Endothelial cell (in vitro differentiated cells): Measurements from ENCODE around the gene ALKBH6. TPM values are rescaled to one million over a fixed set of nuclear protein-coding genes. Genes with fewer than 3 reads are reported as not detected.

Source experiments
- DNase-seq: peaks from one replicate; pipeline ENCODE4 v3.0.0; 2021; ENCODE audit warnings: low spot score
- H3K27ac Mint-ChIP-seq: one replicate; pipeline ENCODE4 v1.8.0; 2021; ENCODE audit warnings: mixed read lengths, inconsistent platforms; ENCODE audit not compliant: unreplicated experiment
- H3K27me3 Mint-ChIP-seq: one replicate; pipeline ENCODE4 v1.8.0; 2021; ENCODE audit warnings: mild to moderate bottlenecking, moderate library complexity, mixed read lengths, inconsistent platforms; ENCODE audit not compliant: unreplicated experiment
- H3K36me3 Mint-ChIP-seq: one replicate; pipeline ENCODE4 v1.8.0; 2021; ENCODE audit warnings: mild to moderate bottlenecking, low read depth, mixed read lengths, inconsistent platforms; ENCODE audit not compliant: unreplicated experiment
- H3K4me1 Mint-ChIP-seq: one replicate; pipeline ENCODE4 v1.8.0; 2021; ENCODE audit warnings: mild to moderate bottlenecking, mixed read lengths, inconsistent platforms; ENCODE audit not compliant: unreplicated experiment
- H3K4me3 Mint-ChIP-seq: one replicate; pipeline ENCODE4 v1.8.0; 2021; ENCODE audit warnings: mild to moderate bottlenecking, mixed read lengths, inconsistent platforms; ENCODE audit not compliant: unreplicated experiment
- H3K9me3 Mint-ChIP-seq: one replicate; pipeline ENCODE4 v1.8.0; 2021; ENCODE audit warnings: mixed read lengths, inconsistent platforms; ENCODE audit not compliant: unreplicated experiment
- total RNA-seq: library from RNA; stranded (reverse); fragmentation: NEBNext Ultra II Directional; extraction: Animal tissue kit (Norgen Biotek cat#: 25700); gene quantifications from one replicate; pipeline ENCODE4 v1.2.1, GENCODE V29; 2021; ENCODE audit not compliant: unreplicated experiment
- TF ChIP-seq, protein P1 (sequence below): fragments of 200-600 bp; sonication (generic); IDR thresholded peaks from one replicate; pipeline ENCODE4 v1.5.0; 2021; ENCODE audit warnings: antibody characterized with exemption; ENCODE audit not compliant: unreplicated experiment

ALKBH6 gene
- total RNA-seq, 1 donor from 2014 or later: 27.3 TPM

DNA sequence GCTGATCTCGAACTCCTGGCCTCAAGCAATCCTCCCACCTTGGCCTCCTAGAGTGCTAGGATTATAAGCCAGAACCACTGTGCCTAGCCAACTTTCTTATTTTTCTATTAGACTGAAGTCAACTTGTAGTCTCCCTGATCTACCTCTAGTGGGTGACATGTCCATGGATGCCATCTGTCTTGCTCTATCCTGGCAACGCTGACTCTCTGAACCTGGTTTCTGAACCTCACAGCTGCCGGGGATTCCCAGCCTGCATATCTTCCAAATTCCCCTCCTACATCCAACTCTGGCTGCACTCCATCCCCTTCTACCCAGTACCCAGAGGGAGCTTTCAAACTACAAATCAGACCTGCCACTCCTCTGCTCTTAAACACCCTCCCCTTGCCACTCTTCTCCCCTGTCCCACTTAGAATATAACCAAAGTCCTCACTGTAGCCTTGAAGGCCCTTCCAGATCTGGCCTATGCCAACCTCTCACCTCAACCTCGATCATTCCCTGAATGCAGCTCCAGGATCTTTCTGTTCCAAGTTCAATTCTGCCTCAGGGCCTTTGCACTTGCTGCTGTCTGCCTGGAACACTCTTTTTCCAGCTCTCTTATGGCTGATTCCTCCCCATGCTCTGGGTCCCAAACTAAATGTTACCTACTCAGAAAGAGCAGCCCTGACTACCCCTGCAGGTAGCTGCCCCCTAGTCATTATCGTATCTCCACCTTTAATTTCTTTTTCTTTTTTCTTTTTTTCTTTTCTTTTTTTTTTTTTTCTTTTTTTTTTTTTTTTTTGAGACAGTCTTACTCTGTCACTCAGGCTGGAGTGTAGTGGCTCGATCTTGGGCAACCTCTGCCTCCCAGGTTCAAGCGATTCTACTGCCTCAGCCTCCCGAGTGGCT is 16.5 kb upstream of the ALKBH6 start:
- Mint-ChIP-seq H3K4me3 (no peak overlapping the region), H3K9me3 (no peaks in the 10 kb centered on the region), H3K4me1 (peaks cover 19% of the 10 kb centered on the region), H3K27ac (no peak overlapping the region), H3K27me3 (peaks cover 8% of the 10 kb centered on the region), H3K36me3 (peaks cover 38% of the 10 kb centered on the region)
- TF ChIP-seq, protein P1, sequence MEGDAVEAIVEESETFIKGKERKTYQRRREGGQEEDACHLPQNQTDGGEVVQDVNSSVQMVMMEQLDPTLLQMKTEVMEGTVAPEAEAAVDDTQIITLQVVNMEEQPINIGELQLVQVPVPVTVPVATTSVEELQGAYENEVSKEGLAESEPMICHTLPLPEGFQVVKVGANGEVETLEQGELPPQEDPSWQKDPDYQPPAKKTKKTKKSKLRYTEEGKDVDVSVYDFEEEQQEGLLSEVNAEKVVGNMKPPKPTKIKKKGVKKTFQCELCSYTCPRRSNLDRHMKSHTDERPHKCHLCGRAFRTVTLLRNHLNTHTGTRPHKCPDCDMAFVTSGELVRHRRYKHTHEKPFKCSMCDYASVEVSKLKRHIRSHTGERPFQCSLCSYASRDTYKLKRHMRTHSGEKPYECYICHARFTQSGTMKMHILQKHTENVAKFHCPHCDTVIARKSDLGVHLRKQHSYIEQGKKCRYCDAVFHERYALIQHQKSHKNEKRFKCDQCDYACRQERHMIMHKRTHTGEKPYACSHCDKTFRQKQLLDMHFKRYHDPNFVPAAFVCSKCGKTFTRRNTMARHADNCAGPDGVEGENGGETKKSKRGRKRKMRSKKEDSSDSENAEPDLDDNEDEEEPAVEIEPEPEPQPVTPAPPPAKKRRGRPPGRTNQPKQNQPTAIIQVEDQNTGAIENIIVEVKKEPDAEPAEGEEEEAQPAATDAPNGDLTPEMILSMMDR: no peak
- no peak for DNase-seq

DNA sequence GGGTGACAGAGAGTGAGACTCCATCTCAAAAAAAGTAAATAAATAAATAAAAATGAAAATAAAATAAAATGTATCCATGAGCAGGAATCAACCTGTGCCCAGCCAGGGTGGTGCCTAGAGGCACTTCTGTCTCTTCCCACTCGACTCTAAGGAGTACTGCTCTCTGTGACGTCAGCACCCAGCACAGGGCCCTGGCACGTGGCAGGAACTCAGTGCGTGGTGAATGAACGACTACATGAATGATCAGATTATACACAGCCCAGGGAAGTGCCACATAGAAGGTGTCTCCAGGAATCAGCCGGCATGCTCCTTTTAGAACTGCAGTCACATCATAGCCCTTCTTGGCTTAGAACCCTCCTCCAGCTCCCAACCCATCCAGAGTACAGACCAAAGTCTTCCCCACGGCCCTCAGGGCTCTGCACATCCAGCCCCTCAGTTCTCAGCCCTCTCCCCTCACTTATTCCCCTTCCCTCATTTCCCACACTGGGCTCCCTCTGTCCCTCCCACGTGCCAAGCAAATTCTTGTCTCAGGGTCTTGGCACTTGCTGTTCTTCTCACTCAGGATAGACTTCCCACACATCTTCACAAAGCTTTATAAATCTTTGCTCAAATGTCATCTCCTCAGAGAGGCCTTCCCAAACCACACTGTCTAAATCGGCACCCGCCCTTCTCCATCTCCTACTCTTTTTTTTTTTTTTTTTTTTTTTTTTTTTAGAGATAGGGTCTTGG is 14.5 kb upstream of the ALKBH6 start:
- H3K27ac Mint-ChIP-seq: no peak overlapping the region
- no peak for DNase-seq
- H3K4me1 Mint-ChIP-seq: peaks cover 7% of the 10 kb centered on the region
- H3K36me3 Mint-ChIP-seq: peaks cover 37% of the 10 kb centered on the region
- H3K27me3 Mint-ChIP-seq: peaks cover 4% of the 10 kb centered on the region
- no peak overlapping the region for H3K4me3 Mint-ChIP-seq
- H3K9me3 Mint-ChIP-seq: no peaks in the 10 kb centered on the region
- TF ChIP-seq, protein P1: no peak

DNA sequence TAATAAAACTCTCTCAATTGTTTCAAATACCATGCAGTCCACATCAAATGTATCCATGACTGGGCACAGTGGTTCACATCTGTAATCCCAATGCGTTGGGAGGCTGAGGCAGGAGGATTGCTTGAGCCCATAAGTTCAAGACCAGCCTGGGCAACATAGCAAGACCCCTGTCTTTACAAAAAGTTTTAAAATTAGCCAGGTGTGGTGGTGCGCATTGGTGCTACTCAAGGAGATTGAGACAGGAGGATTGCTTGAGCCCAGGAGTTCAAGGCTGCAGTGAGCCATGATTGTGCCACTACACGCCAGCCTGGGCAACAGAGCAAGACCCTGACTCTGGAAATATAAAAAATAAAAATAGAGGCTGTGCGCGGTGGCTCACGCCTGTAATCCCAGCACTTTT is 13.7 kb upstream of the ALKBH6 start:
- TF ChIP-seq, protein P1: no peak
- peaks cover 9% of the 10 kb centered on the region for H3K4me1 Mint-ChIP-seq
- peaks cover 41% of the 10 kb centered on the region for H3K36me3 Mint-ChIP-seq
- no peak overlapping the region for H3K4me3 Mint-ChIP-seq
- H3K27ac Mint-ChIP-seq: no peak overlapping the region
- peaks cover 4% of the 10 kb centered on the region for H3K27me3 Mint-ChIP-seq
- H3K9me3 Mint-ChIP-seq: no peaks in the 10 kb centered on the region
- DNase-seq: no peak

DNA sequence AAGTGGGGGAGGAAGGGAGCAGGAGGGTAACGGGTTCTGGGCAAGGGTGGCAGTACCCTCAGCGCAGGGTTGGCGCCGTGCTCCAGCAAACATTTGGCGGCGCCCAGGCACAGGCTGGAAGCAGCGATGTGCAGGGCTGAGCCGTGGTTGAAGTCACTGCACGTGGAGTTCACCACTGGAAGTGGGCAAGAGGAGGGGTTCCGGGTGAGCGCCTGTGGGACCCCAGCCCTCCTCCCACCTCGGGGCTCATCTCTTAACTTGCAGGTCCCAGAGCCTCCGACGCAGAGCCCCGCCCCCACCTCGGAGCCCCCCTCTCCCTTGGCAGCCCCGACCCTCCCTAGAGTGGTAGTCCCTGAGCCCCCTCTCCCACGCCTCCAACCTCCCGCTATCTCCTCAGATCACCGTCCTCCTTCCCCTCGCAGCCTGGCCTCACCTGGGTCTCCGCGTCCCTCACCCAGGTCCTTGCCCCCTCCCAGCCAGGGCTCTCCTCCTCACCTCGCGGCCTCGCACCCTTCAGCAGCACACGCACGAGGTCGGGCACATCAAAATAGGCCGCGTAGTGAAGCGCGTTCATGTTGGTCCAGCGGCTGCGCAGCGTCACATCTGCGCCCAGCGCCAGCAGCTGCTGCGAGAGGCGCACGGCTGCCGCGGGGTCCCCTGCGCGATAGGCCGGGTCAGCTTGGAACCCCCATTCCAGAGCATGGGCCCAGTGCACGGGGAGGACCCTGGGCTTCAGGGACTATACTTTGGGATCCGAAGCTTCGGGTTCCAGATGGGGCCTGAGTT is 12.3 kb upstream of the ALKBH6 start:
- Mint-ChIP-seq H3K9me3 (no peaks in the 10 kb centered on the region), H3K36me3 (peaks cover 38% of the 10 kb centered on the region), H3K27me3 (peaks cover 4% of the 10 kb centered on the region), H3K27ac (no peak overlapping the region), H3K4me1 (peaks cover 4% of the 10 kb centered on the region), H3K4me3 (no peak overlapping the region)
- TF ChIP-seq, protein P1: no peak
- no peak for DNase-seq
